B cell (primary cell): ENCODE results near the gene RABGAP1. TPM values are rescaled to one million over a fixed set of nuclear protein-coding genes. Genes with fewer than 3 reads are reported as not detected.

Source experiments
- ATAC-seq: fragments of 200-7000 bp; cut with Tn5 transposase; one replicate; pipeline ENCODE4 v1.10.0; 2021; ENCODE audit warnings: low read depth, mild to moderate bottlenecking, moderate number of reproducible peaks, moderate library complexity
- CTCF ChIA-PET: fragments of 350-600 bp; sonication (Branson Sonifier 250); formaldehyde crosslinking; loops from one replicate; lab custom pipeline; 2021; ENCODE audit warnings: antibody characterized with exemption, inconsistent platforms; lab: Charles Lee
- POLR2A ChIA-PET: fragments of 350-600 bp; sonication (Branson Sonifier 250); formaldehyde crosslinking; loops from one replicate; lab custom pipeline; 2021; ENCODE audit warnings: antibody characterized with exemption; lab: Charles Lee
- DNase-seq: peaks from one replicate; pipeline ENCODE4 v3.0.0; 2013
- H2AFZ ChIP-seq: 2 replicates; pipeline ENCODE4 v1.6.1; 2012; ENCODE audit warnings: mild to moderate bottlenecking, low read depth, low read length; ENCODE audit not compliant: insufficient read depth, poor library complexity, severe bottlenecking
- H3K27ac ChIP-seq, 2 donors: 1 replicate in 1 of 2; 2 replicates in 1 of 2; pipeline ENCODE4 v1.5.1; 2012 to 2013; ENCODE audit warnings: low read length in 2 of 2, mild to moderate bottlenecking in 2 of 2, moderate library complexity in 1 of 2
- H3K27me3 ChIP-seq, 4 experiments: fragments of 200-600 bp in 1 of 4; sonication (generic) in 1 of 4; replicated peaks in 1 of 4; 1 replicate in 2 of 4; 2 replicates in 2 of 4; pipeline versions ENCODE4 v1.6.1 to v1.7.0; 2013 to 2016; ENCODE audit warnings: low read length in 3 of 4, mild to moderate bottlenecking in 2 of 4, mixed read lengths in 1 of 4, moderate library complexity in 1 of 4; ENCODE audit not compliant: insufficient read depth in 4 of 4, control insufficient read depth in 3 of 4; ENCODE audit errors: control extremely low read depth in 1 of 4
- H3K36me3 ChIP-seq, 2 experiments: replicated peaks in 1 of 2; 1 replicate in 1 of 2; 2 replicates in 1 of 2; pipeline versions ENCODE4 v1.6.1 to v1.7.1; 2013; ENCODE audit warnings: low read length in 1 of 2; ENCODE audit not compliant: insufficient read depth in 2 of 2, control insufficient read depth in 1 of 2; ENCODE audit errors: control extremely low read depth in 1 of 2, extremely low read depth in 1 of 2
- H3K4me1 ChIP-seq, 2 donors: fragments of 200-600 bp in 1 of 2; sonication (generic) in 1 of 2; 1 replicate in 1 of 2; 2 replicates in 1 of 2; pipeline versions ENCODE4 v1.5.1 to v1.6.1; 2013 to 2017; ENCODE audit warnings: low read length in 2 of 2; ENCODE audit not compliant: control insufficient read depth in 2 of 2, insufficient read depth in 2 of 2
- H3K4me2 ChIP-seq: replicated peaks from 2 replicates; pipeline ENCODE3; 2012; ENCODE audit warnings: mild to moderate bottlenecking, low read depth, low read length; ENCODE audit not compliant: poor library complexity, severe bottlenecking
- H3K4me3 ChIP-seq, 5 experiments: fragments of 200-600 bp in 1 of 5; sonication (generic) in 1 of 5; 1 replicate in 3 of 5; 2 replicates in 2 of 5; pipeline versions ENCODE4 v1.5.1 to v1.7.0; 2011 to 2016; ENCODE audit warnings: low read length in 4 of 5, mild to moderate bottlenecking in 4 of 5, low read depth in 2 of 5, control low read depth in 1 of 5, moderate library complexity in 1 of 5; ENCODE audit not compliant: insufficient read depth in 1 of 5; ENCODE audit errors: control extremely low read depth in 1 of 5, extremely low read depth in 1 of 5
- H3K79me2 ChIP-seq: fragments of 200-600 bp; sonication (generic); one replicate; pipeline ENCODE4 v1.6.0; 2016; ENCODE audit warnings: low read length; ENCODE audit not compliant: control insufficient read depth, insufficient read depth
- H3K9ac ChIP-seq: fragments of 200-600 bp; sonication (generic); 2 replicates; pipeline ENCODE4 v1.6.1; 2017; ENCODE audit warnings: mild to moderate bottlenecking, low read length, moderate library complexity
- H3K9me3 ChIP-seq, 3 donors: one replicate each; pipeline versions ENCODE4 v1.6.1 to v1.7.1; 2013; ENCODE audit warnings: low read length in 2 of 3; ENCODE audit not compliant: control insufficient read depth in 2 of 3, insufficient read depth in 1 of 3; ENCODE audit errors: control extremely low read depth in 1 of 3
- H4K20me1 ChIP-seq: 2 replicates; pipeline ENCODE4 v1.6.0; 2012; ENCODE audit warnings: mild to moderate bottlenecking, low read length; ENCODE audit not compliant: insufficient read depth, control insufficient read depth, poor library complexity, severe bottlenecking
- H3K27ac Mint-ChIP-seq: one replicate; pipeline ENCODE4 v1.8.0; 2021; ENCODE audit warnings: mixed read lengths
- H3K27me3 Mint-ChIP-seq: one replicate; pipeline ENCODE4 v1.8.0; 2021; ENCODE audit warnings: mixed read lengths
- H3K4me1 Mint-ChIP-seq: one replicate; pipeline ENCODE4 v1.8.0; 2021; ENCODE audit warnings: mixed read lengths
- H3K4me3 Mint-ChIP-seq: one replicate; pipeline ENCODE4 v1.8.0; 2021; ENCODE audit warnings: mixed read lengths
- H3K9me3 Mint-ChIP-seq: one replicate; pipeline ENCODE4 v1.8.0; 2022; ENCODE audit warnings: mixed read lengths; ENCODE audit not compliant: insufficient read depth
- EZH2 ChIP-seq: IDR thresholded peaks from 2 replicates; pipeline ENCODE4 v1.6.1; 2012; ENCODE audit warnings: borderline replicate concordance, low read depth, mild to moderate bottlenecking, moderate library complexity, low read length; ENCODE audit not compliant: insufficient read depth, poor library complexity, severe bottlenecking
- WGBS: methylation state at CpG from one replicate; pipeline ENCODE4 v1.1.5; 2013; ENCODE audit warnings: missing lambda C conversion rate; ENCODE audit not compliant: insufficient coverage; 5-methylcytosine and 5-hydroxymethylcytosine counted together
- intact Hi-C: fragments of 100-400 bp; cut with micrococcal nuclease; formaldehyde crosslinking; loops from one replicate; pipeline ENCODE4 v1.10.0; 2022
- polyA plus RNA-seq: library from polyadenylated mRNA; depleted of rRNA; stranded (reverse); fragments of >200 nt; gene quantifications from 2 replicates; pipeline ENCODE4 v1.2.3, GENCODE V29; 2012
- total RNA-seq, 2 donors: library from RNA; stranded (reverse); fragments of 120-200 nt in 1 of 2; gene quantifications; 1 replicate in 1 of 2; 2 replicates in 1 of 2; pipeline versions ENCODE4 v1.2.3 to v1.2.4, GENCODE V29; 2013 to 2022
- TF ChIP-seq, protein P1 (sequence below): fragments of 200-600 bp; IDR thresholded peaks from one replicate; pipeline ENCODE4 v1.8.0; 2022; ENCODE audit warnings: antibody characterized with exemption, mild to moderate bottlenecking

RABGAP1 gene
- total and polyA plus RNA-seq, 2 donors (not counting 1 experiment from before 2014, with no cell fraction given) = 13.9 to 81.0 TPM

DNA sequence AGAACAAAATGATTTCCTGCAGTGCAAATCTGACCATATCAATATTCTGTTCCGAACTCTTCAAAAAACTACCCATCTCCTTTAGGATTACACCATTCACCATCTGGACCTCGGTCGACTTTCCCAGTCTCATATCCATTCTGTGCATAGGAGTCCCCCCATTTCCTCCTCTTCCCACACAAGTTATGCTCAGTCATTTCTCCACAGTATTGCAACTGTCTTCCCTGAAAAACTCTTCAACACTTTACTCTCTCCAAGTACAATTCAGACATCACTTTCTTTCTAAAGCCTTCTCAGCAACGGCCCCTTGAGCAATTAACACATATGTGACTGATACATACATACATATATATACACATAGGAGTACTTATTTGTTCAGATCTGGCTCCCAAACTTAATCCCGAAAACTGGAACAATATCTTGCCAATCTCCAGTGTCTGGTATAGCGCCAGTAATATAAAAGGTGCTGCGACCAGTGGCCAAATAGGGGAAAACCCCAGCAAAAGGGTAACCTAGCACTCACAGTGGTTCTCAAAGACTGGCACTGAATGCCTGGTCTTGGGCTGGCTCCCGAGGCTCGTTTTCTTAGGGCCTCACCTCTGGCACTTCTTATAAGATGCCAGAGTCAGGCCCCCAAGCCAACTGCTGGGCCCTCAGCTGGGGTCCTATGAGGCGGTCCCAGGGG lies 10.1 kb upstream of the RABGAP1 start:
- TF ChIP-seq, protein P1, sequence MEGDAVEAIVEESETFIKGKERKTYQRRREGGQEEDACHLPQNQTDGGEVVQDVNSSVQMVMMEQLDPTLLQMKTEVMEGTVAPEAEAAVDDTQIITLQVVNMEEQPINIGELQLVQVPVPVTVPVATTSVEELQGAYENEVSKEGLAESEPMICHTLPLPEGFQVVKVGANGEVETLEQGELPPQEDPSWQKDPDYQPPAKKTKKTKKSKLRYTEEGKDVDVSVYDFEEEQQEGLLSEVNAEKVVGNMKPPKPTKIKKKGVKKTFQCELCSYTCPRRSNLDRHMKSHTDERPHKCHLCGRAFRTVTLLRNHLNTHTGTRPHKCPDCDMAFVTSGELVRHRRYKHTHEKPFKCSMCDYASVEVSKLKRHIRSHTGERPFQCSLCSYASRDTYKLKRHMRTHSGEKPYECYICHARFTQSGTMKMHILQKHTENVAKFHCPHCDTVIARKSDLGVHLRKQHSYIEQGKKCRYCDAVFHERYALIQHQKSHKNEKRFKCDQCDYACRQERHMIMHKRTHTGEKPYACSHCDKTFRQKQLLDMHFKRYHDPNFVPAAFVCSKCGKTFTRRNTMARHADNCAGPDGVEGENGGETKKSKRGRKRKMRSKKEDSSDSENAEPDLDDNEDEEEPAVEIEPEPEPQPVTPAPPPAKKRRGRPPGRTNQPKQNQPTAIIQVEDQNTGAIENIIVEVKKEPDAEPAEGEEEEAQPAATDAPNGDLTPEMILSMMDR = no peak
- no peak for TF ChIP-seq EZH2
- Histone ChIP-seq H3K4me3 (peak overlapping the region; percentile 72 to 96 (median 91)), H3K4me1 (peaks cover 19 to 24% of the 10 kb centered on the region in 2 donors), H3K9me3 (no peaks in the 10 kb centered on the region), H3K36me3 (peaks cover 0 to 5% of the 10 kb centered on the region in 2 experiments), H4K20me1 (no peaks in the 10 kb centered on the region), H2AFZ (peak overlapping the region; percentile 91), H3K27ac (peak overlapping the region; percentile 75 to 93), H3K9ac (peak overlapping the region; percentile 88), H3K27me3 (no peaks in the 10 kb centered on the region), H3K4me2 (peak overlapping the region; percentile 85), H3K79me2 (peaks cover 47% of the 10 kb centered on the region)
- no peaks in the 10 kb centered on the region for H3K9me3 Mint-ChIP-seq
- intact Hi-C loops = loop anchor here (1.0 to 2.0 kb wide), 3 partner anchors 10 to 26 kb away; partner anchors contain the start of genes RC3H2 and ZBTB6
- ChIA-PET CTCF (interaction anchor here (1.1 to 1.7 kb wide), 5 partner anchors 10 to 61 kb away, joined by 3 to 10 read pairs (median 4); partner anchors contain the start of genes RABGAP1, RC3H2 and ZBTB6), POLR2A (interaction anchor here (1.4 to 3.1 kb wide), 4 partner anchors 10 to 26 kb away, joined by 9 to 34 read pairs (median 16); partner anchors contain the start of genes RABGAP1, RC3H2 and ZBTB6)
- H3K4me1 Mint-ChIP-seq = peaks cover 21% of the 10 kb centered on the region
- H3K27ac Mint-ChIP-seq = no peak overlapping the region
- H3K27me3 Mint-ChIP-seq = no peaks in the 10 kb centered on the region
- peak; percentile 2 for ATAC-seq
- DNase-seq = no peak
- no peak overlapping the region for H3K4me3 Mint-ChIP-seq
- WGBS = 32% methylated on average over 9 of the region's 10 CpGs
